Heart left ventricle (tissue), 13 donors: ENCODE data around the gene CHCHD1.

Experiments used
- CTCF ChIP-seq, 12 donors: fragments of 200-600 bp; sonication (generic) in 4 of 12; IDR thresholded peaks; one replicate each; pipeline versions ENCODE4 v1.5.0 to v1.8.0; 2018 to 2022; ENCODE audit warnings: antibody characterized with exemption in 12 of 12, mild to moderate bottlenecking in 5 of 12
- POLR2A ChIP-seq, 2 donors: fragments of 450-650 bp; IDR thresholded peaks; one replicate each; pipeline ENCODE4 v1.6.1; 2017; ENCODE audit warnings: antibody characterized with exemption in 2 of 2, mild to moderate bottlenecking in 2 of 2, moderate library complexity in 2 of 2
- donor health status: ischemic (EF 13 %, LVEDD 7.1; RV severe dilation, severe dysfunction).
- donor health status: DM: no; HTN: yes; CAD: no.
- donor health status: DM: no; HTN: no; CAD: no.
- donor health status: ischemic (EF 25% LVEDD 6.9; RV normal size, moderate dysfunction).
- donor health status: ischemic (EF 25% LVEDD 5.7; RV mildly dilated, moderate dysfunction).
- donor health status: ischemic (EF 35%, LVEDD 5.7; RV mildly dilated, moderate dysfunction).
- donor health status: nonischemic (EF 11% LVEDD 7.7; RV severe dilation, severe dysfunction).
- donor health status: DM: yes; HTN: yes; CAD: no.
- donor health status: PGD.
- donor health status: ischemic (EF 29% LVEDD 5.4; RV normal size, mild dysfunction).
- donor health status: nonischemic (EF 23%, LVEDD 6.1; RV moderate dilation, normal function).

- TF ChIP-seq POLR2A (IDR thresholded peaks at IDR 0.05) (no peak), CTCF (IDR thresholded peaks at IDR 0.05) (peak in 1 of 12 donors; percentile 6)
Observed at GRCh38 chr10:73743327-73743904, 38.4 kb upstream of the CHCHD1 start.
